HG03558 (cell line): Measurements from ENCODE around the gene GABRB1.
"Not testable (repeated sequence)": the region's sequence is repeated elsewhere in the genome, so short reads cannot be mapped to it uniquely, and the experiment has no call there.

Source experiments
- ATAC-seq: cut with Tn5 transposase; IDR thresholded peaks from one replicate; pipeline ENCODE4 v1.9.1; 2021; ENCODE audit warnings: moderate number of reproducible peaks; ENCODE audit not compliant: unreplicated experiment; ENCODE audit errors: extremely low read depth

GABRB1 gene

DNA sequence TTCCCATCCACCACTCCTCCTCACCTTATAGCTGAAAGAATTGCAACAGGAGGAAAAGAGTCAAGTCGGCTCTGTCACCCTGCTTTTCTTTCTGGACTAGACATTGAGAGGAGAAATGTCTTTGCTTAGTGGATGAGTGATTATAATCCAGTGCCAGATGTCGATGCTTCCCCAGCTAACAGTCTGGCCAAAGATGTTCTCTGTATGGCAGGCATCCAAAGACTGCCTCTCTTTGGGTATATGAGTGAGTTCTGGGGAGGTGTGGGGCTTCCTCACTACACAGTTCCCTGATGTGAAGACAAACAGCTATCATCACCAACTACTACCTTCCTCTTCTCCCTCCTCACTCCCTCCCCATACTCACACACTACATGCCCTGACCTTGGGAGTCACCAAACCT, 341.2 kb downstream of the GABRB1 start:
- ATAC-seq, result no peak

GRCh38 chr4:47373174-47373573, 341.8 kb downstream of the GABRB1 start:
- ATAC-seq, result no peak

GRCh38 chr4:47373709-47374108, 342.3 kb downstream of the GABRB1 start:
- no peak for ATAC-seq

- no peak for ATAC-seq
Measured at GRCh38 chr4:47374477-47374876, 343.1 kb downstream of the GABRB1 start.

GRCh38 chr4:47378021-47378530, 346.7 kb downstream of the GABRB1 start:
- not testable (repeated sequence) for ATAC-seq

- ATAC-seq, result no peak
Measured at GRCh38 chr4:47381172-47381571, 349.8 kb downstream of the GABRB1 start.

- ATAC-seq, result no peak
Measured at GRCh38 chr4:47382846-47383360, 351.5 kb downstream of the GABRB1 start.

DNA sequence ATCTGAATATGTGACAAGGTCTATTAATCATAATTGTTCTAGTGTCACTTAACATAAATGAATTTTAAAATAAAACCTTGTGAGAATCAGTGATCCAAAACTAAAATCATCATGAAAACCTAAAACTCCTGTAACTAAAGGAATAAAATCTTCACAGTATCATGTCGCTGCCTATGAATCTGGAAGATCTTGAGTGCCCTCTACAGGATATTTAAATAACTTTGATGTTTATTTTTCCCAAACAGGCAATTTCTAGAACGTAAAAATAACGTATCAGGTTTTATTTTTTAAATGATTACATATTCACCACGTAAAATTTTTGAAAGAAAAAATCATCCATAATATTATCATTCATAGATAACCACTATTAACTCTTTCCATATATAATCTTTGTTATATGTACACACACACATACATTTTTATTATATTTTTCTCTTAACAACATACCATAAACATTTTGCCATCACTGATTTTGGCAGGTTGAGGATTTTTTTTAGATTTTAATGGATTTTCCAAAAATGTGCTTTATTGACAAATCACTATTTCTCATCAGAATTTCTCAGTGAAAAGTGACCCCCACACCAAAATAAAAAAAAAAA, 352.6 kb downstream of the GABRB1 start:
- ATAC-seq, result no peak

GRCh38 chr4:47386146-47386545, 354.8 kb downstream of the GABRB1 start:
- no peak for ATAC-seq

- no peak for ATAC-seq
Measured at GRCh38 chr4:47386561-47387235, 355.3 kb downstream of the GABRB1 start.

DNA sequence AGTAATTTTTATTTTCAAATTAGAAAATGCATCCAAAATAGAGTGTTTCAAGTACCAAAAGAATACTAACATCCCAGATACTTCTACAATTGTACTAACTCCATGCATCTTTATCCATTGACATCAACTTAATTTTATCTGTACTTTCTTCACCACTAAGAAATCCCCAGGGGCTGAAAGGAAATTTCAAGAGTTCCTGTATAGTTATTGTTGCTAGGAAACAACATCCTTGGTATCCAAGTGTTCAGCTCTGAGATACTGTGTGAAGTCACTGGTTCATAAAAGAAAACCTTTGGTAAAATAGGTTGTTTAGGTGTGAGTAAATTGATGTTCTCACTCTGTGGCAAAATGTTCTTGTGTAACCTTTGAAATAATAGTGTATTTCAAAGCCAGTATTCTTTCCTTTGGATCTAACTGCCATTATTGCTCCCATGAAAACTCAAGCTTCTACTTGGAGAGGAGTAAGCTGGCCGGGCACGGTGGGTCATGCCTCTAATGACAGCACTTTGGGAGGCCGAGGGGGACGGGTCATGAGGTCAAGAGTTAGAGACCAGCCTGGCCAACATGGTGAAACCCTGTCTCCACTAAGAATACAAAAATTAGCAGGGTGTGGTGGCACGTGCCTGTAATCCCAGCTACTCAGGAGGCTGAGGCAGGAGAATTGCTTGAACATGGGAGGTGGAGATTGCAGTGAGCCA, 359.2 kb downstream of the GABRB1 start:
- no peak for ATAC-seq

DNA sequence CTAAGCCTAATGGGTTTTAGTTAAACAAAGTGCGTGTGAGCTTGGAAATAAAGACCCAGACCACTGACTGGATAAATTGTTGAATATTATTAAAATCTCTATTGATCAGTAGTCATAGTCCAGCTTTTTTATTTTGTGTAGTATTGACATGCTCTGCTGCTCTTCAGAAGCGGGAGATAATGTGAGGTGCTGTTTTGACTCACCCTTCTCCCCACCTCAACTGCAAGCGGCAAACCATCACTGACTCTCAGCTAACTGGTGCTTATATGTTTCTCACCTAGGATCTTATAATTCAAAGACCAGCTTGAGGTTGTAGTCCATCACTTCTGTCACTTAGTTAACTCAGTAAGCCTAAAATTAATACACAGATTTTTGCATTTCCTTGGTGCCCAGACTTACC, 359.9 kb downstream of the GABRB1 start:
- ATAC-seq, result no peak

- ATAC-seq, result no peak
Measured at GRCh38 chr4:47406408-47406807, 375.0 kb downstream of the GABRB1 start.

DNA sequence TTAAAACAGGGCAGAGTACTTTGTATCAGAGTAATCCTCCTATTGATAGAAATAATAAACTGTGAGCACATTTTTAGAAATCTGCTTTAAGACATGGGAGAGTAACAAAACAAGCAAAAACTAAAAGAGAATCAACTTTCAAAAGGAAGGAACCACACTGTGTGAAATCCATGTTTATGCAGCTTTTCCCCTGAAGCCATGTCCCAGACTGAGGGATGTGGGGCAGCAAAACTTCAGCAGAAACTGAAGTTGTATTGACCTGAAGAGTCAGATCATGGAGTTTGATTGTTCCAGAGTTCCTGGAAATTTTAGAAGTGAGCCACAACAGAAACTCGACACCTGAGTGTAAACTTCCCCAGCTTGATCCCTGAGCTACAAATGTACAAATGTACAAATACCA, 378.9 kb downstream of the GABRB1 start:
- ATAC-seq, result no peak

- ATAC-seq, result no peak
Measured at GRCh38 chr4:47413521-47413920, 382.2 kb downstream of the GABRB1 start.

DNA sequence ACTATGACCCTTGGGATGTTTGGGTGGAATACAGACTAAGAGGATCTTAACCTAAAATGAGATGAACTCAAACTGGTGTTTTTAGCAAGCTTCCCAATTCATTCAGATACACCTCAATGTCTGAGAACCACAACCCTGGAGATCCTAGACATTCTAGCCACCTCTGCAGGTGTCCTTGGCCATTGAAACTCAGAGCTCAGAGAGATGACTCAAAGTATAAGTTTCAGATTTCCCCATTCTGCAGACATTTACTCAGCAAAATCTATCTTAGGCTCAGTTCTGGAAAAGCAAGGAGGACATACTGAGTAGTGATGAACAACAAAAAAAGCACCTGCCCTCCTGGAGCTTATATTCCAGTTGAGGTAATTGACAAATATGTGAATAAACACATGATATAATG, 384.4 kb downstream of the GABRB1 start:
- ATAC-seq, result no peak

- no peak for ATAC-seq
Measured at GRCh38 chr4:47418147-47418546, 386.8 kb downstream of the GABRB1 start.

- ATAC-seq, result no peak
Measured at GRCh38 chr4:47419296-47419695, 387.9 kb downstream of the GABRB1 start.

- ATAC-seq, result no peak
Measured at GRCh38 chr4:47425628-47426027, 394.3 kb downstream of the GABRB1 start.

GRCh38 chr4:47427935-47428334, 396.6 kb downstream of the GABRB1 start:
- no peak for ATAC-seq

GRCh38 chr4:47432749-47433148, 401.4 kb downstream of the GABRB1 start:
- no peak for ATAC-seq
